SJSA1 (cell line): ENCODE results near the gene DCHS1. TPM values are rescaled to one million over a fixed set of nuclear protein-coding genes. Genes with fewer than 3 reads are reported as not detected.
"Not testable (repeated sequence)": the region's sequence is repeated elsewhere in the genome, so short reads cannot be mapped to it uniquely, and the experiment has no call there.

Experiments used
- DNase-seq, 2 experiments: peaks; one replicate each; pipeline ENCODE4 v3.0.0-alpha.2; 2015 to 2020; ENCODE audit warnings: low spot score in 2 of 2, low read depth in 1 of 2
- H3K27ac ChIP-seq: fragments of 250-450 bp; sonication (Bioruptor Pico); 2 replicates; pipeline ENCODE4 v1.5.1; 2020; ENCODE audit warnings: mild to moderate bottlenecking, moderate library complexity
- H3K27me3 ChIP-seq: fragments of 250-450 bp; sonication (Bioruptor Pico); replicated peaks from 2 replicates; pipeline ENCODE4 v1.5.1; 2020; ENCODE audit warnings: mild to moderate bottlenecking, moderate library complexity
- H3K36me3 ChIP-seq: fragments of 250-450 bp; sonication (Bioruptor Pico); 2 replicates; pipeline ENCODE4 v1.5.1; 2020; ENCODE audit warnings: mild to moderate bottlenecking
- H3K4me1 ChIP-seq: fragments of 250-450 bp; sonication (Bioruptor Pico); replicated peaks from 2 replicates; pipeline ENCODE4 v1.6.1; 2021; ENCODE audit warnings: mild to moderate bottlenecking
- H3K4me3 ChIP-seq: fragments of 250-450 bp; sonication (Bioruptor Pico); 2 replicates; pipeline ENCODE4 v1.5.1; 2020; ENCODE audit warnings: mild to moderate bottlenecking
- H3K9me3 ChIP-seq: fragments of 250-450 bp; sonication (Bioruptor Pico); replicated peaks from 2 replicates; pipeline ENCODE4 v1.5.1; 2020; ENCODE audit warnings: mild to moderate bottlenecking
- total RNA-seq: library from RNA; depleted of rRNA; stranded (reverse); fragments of >200 nt; shearing (Covaris generic); gene quantifications from 2 replicates; pipeline ENCODE4 v1.2.3, GENCODE V29; 2014; rRNA removed

Gene DCHS1, protein sequence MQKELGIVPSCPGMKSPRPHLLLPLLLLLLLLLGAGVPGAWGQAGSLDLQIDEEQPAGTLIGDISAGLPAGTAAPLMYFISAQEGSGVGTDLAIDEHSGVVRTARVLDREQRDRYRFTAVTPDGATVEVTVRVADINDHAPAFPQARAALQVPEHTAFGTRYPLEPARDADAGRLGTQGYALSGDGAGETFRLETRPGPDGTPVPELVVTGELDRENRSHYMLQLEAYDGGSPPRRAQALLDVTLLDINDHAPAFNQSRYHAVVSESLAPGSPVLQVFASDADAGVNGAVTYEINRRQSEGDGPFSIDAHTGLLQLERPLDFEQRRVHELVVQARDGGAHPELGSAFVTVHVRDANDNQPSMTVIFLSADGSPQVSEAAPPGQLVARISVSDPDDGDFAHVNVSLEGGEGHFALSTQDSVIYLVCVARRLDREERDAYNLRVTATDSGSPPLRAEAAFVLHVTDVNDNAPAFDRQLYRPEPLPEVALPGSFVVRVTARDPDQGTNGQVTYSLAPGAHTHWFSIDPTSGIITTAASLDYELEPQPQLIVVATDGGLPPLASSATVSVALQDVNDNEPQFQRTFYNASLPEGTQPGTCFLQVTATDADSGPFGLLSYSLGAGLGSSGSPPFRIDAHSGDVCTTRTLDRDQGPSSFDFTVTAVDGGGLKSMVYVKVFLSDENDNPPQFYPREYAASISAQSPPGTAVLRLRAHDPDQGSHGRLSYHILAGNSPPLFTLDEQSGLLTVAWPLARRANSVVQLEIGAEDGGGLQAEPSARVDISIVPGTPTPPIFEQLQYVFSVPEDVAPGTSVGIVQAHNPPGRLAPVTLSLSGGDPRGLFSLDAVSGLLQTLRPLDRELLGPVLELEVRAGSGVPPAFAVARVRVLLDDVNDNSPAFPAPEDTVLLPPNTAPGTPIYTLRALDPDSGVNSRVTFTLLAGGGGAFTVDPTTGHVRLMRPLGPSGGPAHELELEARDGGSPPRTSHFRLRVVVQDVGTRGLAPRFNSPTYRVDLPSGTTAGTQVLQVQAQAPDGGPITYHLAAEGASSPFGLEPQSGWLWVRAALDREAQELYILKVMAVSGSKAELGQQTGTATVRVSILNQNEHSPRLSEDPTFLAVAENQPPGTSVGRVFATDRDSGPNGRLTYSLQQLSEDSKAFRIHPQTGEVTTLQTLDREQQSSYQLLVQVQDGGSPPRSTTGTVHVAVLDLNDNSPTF (N-terminal part only)
- 7.8 and 12.0 TPM in 2 replicates for total RNA-seq

DNA sequence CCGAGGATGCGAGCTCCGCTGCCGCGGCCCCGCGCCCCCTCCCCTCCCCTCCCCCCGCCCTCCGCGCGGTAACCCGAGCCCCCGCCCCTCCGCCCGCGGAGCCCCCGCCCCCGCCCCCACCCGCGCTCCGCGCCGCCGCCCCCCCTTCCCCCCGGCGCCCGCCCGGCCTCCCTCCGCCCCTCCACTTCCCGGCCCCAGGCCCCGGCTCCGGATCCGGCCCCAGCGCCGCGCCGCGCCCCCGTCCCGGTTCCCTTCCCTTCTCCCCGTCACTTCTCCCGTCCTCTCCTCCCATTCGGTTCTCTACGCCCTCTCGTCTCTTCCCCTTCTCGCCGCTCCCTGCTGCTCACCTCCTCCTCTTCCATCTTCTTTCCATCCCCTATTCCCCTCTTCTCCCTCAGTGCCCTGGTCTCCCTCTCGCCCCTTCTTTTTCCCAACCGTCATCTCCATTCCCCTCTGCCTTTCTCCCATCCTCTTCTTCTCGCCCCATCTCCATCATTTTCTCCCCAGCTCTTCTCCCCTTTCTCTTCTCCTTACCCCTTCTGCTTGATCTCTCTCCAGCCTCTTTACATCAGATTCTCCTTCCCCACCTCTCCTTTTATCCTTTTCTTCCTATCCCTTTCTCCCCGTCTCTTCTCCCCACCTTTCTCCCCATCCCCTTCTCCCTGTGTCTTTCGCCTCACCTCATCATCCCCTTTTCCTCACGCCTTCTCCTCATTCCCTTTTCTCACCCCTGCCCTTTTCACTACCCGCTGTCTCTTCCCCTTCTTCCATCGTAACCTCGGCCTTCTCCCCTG lies at the start of gene DCHS1:
TSS of gene DCHS1 (minus strand) at position 20 of the 794 bp plus-strand sequence. CDS start 14,196 bp downstream, outside the sequence.
- DNase-seq, result no peak
- Histone ChIP-seq H3K4me3 (peak within 1 kb of the TSS; percentile 41), H3K9me3 (no peaks in the 10 kb centered on the region), H3K4me1 (no peaks in the 10 kb centered on the region; the same call in none of the 2 replicates), H3K36me3 (no peaks in the 10 kb centered on the region), H3K27me3 (no peaks in the 10 kb centered on the region), H3K27ac (no peak within 1 kb of the TSS)

DNA sequence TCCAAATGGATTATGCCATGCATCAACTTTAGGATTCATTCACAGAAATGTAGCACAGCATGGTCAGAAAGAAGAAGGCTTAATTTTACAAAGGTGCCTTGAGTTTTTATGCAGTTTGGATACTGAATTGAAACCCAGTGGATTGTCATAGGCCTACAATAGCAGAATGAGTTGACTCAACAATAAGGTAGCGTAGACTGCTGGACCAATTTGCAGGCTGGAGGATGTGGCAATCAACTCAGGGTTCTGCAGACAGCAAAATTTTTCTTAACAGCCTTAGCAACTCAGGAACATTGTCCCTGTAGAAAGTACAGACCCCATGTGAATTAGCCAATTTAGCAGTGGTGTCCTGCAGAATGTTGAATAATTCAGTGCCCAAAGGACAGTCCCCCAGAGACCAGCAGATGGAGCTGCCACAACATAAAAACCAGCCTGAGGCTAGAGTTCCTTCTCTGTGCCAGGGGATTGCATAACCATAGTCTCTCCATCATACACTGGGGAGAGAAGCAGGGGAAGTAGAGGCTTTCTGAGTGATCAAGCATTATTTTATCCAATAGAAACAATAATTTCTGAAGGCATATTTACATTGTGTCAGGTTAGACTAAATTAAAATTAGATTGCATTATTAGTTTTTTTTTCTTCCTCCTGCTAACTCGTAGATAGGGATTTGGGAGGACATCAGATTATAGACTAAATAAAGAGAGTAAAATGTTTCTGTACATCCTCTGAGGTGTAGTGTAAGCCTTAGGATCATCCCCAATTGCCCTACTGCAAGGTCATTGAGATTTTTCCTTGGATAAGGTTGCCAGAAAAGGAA lies 47.8 kb upstream of the DCHS1 start:
- no peak for DNase-seq
- Histone ChIP-seq H3K27ac (no peak overlapping the region), H3K4me3 (no peak overlapping the region), H3K27me3 (no peaks in the 10 kb centered on the region), H3K9me3 (no peaks in the 10 kb centered on the region), H3K4me1 (no peaks in the 10 kb centered on the region), H3K36me3 (no peaks in the 10 kb centered on the region)

DNA sequence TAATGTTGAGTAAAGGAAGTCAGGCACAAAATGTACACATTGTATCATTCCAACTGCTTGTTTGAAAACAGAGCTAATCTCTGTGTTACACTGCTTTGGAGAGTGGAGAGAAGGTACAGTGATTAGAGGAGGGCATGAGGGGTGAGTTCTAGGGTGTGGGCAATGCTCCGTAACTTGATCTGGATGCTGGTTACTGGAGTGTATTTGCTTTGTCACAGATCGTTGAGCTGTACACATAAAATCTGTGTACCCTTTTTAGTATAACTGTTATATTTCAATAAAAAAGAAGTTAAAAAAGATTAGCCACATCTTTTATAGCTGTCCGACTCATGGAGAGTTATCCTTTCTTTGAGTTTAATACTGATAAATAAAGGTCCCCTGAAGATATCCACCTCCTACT lies 46.3 kb upstream of the DCHS1 start:
- H3K27ac ChIP-seq, H3K36me3 ChIP-seq, H3K4me3 ChIP-seq, H3K27me3 ChIP-seq, H3K9me3 ChIP-seq, H3K4me1 ChIP-seq, DNase-seq: not testable (repeated sequence)

DNA sequence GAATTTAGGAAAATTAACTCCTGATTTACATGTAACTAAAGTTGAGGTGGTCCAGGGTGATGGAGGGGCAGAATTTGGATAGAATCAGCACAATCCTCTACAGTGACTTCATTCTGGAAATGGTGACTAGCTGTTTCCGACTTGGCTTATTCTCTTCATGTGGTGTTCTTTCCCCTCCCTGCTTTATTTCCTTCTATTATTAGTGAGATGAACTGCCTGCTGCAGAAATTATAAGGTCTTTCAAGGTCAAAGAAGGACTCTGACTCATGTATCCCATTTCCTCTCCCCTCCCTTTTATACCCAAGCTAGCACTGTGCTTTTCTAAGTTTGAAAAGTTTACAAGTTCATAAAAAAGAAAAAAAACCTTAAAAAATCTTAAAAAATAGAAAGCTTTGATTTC lies 39.8 kb upstream of the DCHS1 start:
- H3K4me1 ChIP-seq, result peaks cover 18% of the 10 kb centered on the region
- DNase-seq, result no peak
- H3K9me3 ChIP-seq, result no peaks in the 10 kb centered on the region
- H3K27me3 ChIP-seq, result no peaks in the 10 kb centered on the region
- no peaks in the 10 kb centered on the region for H3K36me3 ChIP-seq
- H3K4me3 ChIP-seq, result no peak overlapping the region
- no peak overlapping the region for H3K27ac ChIP-seq

DNA sequence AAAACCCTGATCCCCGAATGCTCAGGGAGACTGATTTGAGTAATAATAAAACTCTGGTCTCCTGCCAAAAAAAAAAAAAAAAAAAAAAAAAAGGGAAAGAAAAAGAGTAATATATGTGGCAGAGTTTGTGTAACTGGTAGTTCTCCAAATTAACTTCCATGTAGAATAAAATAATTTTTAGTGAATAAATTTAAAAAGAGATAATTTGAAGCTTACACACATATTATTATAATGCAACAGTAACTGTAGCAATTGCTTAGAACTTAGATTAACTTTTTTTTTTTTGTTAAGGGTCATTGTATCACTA lies 38.6 kb upstream of the DCHS1 start:
- Histone ChIP-seq H3K9me3 (no peaks in the 10 kb centered on the region), H3K4me3 (no peak overlapping the region), H3K27me3 (no peaks in the 10 kb centered on the region), H3K27ac (no peak overlapping the region), H3K4me1 (peaks cover 18% of the 10 kb centered on the region), H3K36me3 (no peaks in the 10 kb centered on the region)
- no peak for DNase-seq

DNA sequence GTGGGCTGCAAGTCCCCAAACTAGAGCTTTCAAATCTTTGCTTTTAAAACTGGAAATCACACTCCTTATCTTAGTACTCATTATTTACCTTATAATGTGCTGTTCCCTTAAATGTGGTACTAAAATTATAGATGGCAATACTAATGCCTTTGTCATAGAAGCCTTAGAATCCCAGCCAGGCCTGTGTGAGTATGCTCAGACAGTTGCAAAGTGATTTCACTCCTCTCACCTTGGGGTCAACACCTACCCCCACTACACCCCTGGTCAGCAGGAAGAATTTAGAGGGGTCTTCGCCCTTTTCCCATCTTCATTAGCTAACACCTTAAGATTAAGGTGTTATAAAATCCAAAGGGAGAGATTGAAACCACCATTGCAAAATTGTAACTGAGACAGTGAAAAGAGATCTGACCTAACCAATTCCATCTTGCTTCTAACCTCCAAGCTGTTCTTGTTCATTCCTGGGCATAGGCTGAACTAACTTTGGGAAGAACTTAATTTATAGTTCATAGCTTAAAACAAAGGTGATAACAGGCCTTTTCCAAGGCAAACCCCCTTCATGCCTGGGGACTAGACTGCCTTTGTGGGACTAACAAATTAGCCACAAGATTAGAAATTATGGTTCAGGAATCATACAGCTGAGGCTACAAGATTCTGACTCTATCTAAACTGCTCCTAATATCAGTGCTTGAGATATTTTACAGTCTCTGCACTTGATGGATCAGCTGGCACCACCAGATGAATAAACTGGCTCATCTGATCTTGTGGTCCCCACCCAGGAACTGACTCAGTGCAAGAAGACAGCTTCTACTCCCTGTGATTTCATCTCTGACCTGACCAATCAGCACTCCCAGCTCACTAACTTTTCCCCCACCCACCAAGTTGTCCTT lies 38.0 kb upstream of the DCHS1 start:
- Histone ChIP-seq H3K27me3 (no peaks in the 10 kb centered on the region), H3K9me3 (no peaks in the 10 kb centered on the region), H3K36me3 (no peaks in the 10 kb centered on the region), H3K4me1 (peaks cover 18% of the 10 kb centered on the region), H3K27ac (no peak overlapping the region; the same call in 1 of the 2 replicates), H3K4me3 (no peak overlapping the region)
- DNase-seq, result peak; percentile 13 to 49

DNA sequence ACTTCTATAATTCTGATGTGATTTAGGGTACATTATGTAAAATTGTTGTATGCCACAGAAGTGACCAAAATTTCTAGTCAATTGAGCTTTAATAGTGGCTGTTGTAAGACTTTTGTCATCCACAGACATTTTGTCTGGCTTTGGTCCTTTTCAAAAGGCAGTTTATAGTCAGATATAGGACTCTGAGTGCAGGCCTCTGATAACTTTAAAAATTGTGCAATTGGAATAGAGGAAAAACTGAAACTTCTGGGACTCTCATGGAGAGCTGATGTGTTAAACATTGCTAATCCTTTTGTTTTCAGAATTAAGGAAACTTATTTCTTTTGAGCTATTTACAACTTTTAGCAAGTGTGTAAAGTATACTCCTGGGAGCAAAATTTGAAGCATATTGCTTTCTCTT lies 36.5 kb upstream of the DCHS1 start:
- Histone ChIP-seq H3K27me3 (no peaks in the 10 kb centered on the region), H3K27ac (no peak overlapping the region), H3K4me1 (peaks cover 18% of the 10 kb centered on the region), H3K36me3 (no peaks in the 10 kb centered on the region), H3K9me3 (no peaks in the 10 kb centered on the region), H3K4me3 (no peak overlapping the region)
- no peak for DNase-seq

DNA sequence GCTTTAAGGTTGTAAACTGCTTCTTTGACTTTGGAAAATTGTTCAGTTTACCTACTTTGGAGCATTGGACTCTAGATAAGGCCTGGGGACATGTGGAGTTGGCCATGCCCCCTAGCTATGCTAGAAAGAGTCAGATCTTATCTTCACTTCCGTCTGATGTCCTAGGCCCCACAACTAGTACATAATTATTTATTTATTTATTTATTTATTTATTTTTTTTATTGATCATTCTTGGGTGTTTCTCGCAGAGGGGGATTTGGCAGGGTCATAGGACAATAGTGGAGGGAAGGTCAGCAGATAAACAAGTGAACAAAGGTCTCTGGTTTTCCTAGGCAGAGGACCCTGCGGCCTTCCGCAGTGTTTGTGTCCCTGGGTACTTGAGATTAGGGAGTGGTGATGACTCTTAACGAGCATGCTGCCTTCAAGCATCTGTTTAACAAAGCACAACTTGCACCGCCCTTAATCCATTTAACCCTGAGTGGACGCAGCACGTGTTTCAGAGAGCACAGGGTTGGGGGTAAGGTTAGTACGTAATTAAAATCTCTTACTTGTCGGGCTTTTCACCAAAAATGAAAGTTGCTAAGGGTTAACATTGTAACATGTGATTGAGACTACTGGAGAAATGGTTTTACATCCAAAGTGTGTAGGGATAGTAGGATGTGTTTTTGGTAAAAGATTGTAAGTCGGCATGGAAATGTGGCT lies 35.0 kb upstream of the DCHS1 start:
- H3K27me3 ChIP-seq, H3K4me3 ChIP-seq, H3K27ac ChIP-seq, H3K36me3 ChIP-seq, H3K9me3 ChIP-seq, DNase-seq: not testable (repeated sequence)
- H3K4me1 ChIP-seq, result peaks cover 11% of the 10 kb centered on the region

DNA sequence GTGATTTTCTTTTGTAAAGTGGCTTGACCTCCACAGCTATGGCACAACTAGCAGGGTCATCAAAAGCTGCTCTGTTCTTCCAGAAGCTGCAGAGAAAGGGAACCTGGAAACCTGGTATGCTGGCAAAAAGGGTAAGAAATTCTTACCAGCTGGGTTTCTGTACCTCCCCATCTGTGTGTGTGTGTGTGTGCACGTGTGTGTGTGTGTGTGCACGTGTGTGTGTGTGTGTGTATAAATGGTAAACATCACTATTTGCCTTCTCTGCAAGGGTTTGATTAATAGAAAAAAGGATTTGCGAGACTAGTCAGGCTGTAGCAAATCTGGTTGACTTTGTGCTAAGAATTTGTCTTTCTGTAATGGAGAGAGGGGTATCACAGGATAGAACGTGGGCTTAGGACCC lies 32.3 kb upstream of the DCHS1 start:
- Histone ChIP-seq H3K4me3 (no peak overlapping the region), H3K4me1 (no peaks in the 10 kb centered on the region), H3K36me3 (0 out of 2 replicates have a peak, but pooled peaks cover 2% of the 10 kb centered on the region), H3K27me3 (no peaks in the 10 kb centered on the region), H3K27ac (no peak overlapping the region), H3K9me3 (no peaks in the 10 kb centered on the region)
- DNase-seq, result no peak

DNA sequence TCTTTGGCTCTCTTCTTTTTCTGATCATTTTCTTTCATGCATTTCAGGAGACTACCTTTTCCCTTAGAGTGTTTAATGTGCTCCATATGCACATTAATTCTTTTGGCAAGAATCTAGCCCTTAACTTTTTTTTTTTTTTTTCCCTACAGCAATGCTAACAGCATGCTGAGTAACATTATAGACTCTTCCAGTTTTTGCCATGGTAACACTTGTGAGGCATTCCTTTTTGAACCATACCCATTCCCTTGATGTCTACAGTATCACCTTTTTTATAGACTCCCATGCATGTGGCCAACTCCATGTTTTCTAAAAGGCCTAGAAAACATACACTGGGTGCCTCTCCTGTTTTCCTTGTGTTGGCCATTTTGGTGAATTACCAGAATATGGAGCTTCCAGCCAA lies 30.4 kb upstream of the DCHS1 start:
- Histone ChIP-seq H3K4me3 (no peak overlapping the region), H3K4me1 (no peaks in the 10 kb centered on the region), H3K27me3 (no peaks in the 10 kb centered on the region), H3K36me3 (peaks cover 12% of the 10 kb centered on the region; the same call in 1 of the 2 replicates), H3K27ac (no peak overlapping the region), H3K9me3 (no peaks in the 10 kb centered on the region)
- no peak for DNase-seq

DNA sequence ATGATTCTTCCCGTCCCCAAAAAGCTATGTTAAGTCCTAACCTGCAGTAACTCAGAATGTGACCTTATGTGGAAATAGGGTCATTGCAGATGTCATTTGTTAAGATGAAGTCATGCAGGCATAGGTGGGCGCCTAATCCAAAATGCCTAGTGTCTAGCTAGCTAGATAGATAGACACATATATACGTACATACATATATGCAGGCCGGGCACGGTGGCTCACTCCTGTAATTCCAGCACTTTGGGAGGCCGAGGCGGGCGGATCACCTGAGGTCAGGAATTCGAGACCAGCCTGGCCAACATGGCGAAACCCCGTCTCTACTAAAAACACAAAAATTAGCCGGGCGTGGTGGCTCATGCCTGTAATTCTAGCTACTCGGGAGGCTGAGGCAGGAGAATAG lies 28.5 kb upstream of the DCHS1 start:
- H3K27me3 ChIP-seq, H3K9me3 ChIP-seq, H3K27ac ChIP-seq: not testable (repeated sequence)

More for the DNA sequence above, 28.5 kb upstream of the DCHS1 start:
- not testable (repeated sequence) for DNase-seq, H3K4me3 ChIP-seq, H3K4me1 ChIP-seq
- H3K36me3 ChIP-seq, result peaks cover 20% of the 10 kb centered on the region
